Neural cell (in vitro differentiated cells): ENCODE data around the gene STX16.

Experiments
- CTCF ChIP-seq: fragments of 450-650 bp; IDR thresholded peaks from 2 replicates; pipeline ENCODE4 v1.5.1; 2014; ENCODE audit warnings: antibody characterized with exemption, mild to moderate bottlenecking, moderate library complexity; ENCODE audit not compliant: poor library complexity, severe bottlenecking
- EP300 ChIP-seq: fragments of 450-650 bp; conservative IDR thresholded peaks from 2 replicates; pipeline ENCODE4 v1.6.1; 2014; ENCODE audit warnings: antibody characterized with exemption, mild to moderate bottlenecking, moderate library complexity; ENCODE audit not compliant: poor library complexity, severe bottlenecking
- POLR2AphosphoS5 ChIP-seq: IDR thresholded peaks from 2 replicates; pipeline ENCODE4 v1.6.1; 2012
- RAD21 ChIP-seq: fragments of 450-650 bp; conservative IDR thresholded peaks from 2 replicates; pipeline ENCODE4 v1.6.1; 2014; ENCODE audit warnings: antibody characterized with exemption, mild to moderate bottlenecking, moderate library complexity
- TAF1 ChIP-seq: IDR thresholded peaks from 2 replicates; pipeline ENCODE4 v1.6.1; 2012; ENCODE audit warnings: low read depth

GRCh38 chr20:58669287-58670006 lies 18.4 kb downstream of the STX16 start:
- TF ChIP-seq CTCF (no peak), TAF1 (no peak), POLR2AphosphoS5 (no peak), EP300 (no peak), RAD21 (no peak)
